GM10266 (cell line): Measurements from ENCODE around the gene JPT1.

Experiments used
- DNase-seq: peaks from one replicate; pipeline ENCODE4 v3.0.0; 2012; ENCODE audit errors: extremely low spot score
- CTCF ChIP-seq: IDR thresholded peaks from 2 replicates; pipeline ENCODE4 v1.5.1; 2012; ENCODE audit warnings: mild to moderate bottlenecking, low read depth; ENCODE audit not compliant: control insufficient read depth, insufficient read depth; ENCODE audit errors: missing control alignments

JPT1 gene

DNA sequence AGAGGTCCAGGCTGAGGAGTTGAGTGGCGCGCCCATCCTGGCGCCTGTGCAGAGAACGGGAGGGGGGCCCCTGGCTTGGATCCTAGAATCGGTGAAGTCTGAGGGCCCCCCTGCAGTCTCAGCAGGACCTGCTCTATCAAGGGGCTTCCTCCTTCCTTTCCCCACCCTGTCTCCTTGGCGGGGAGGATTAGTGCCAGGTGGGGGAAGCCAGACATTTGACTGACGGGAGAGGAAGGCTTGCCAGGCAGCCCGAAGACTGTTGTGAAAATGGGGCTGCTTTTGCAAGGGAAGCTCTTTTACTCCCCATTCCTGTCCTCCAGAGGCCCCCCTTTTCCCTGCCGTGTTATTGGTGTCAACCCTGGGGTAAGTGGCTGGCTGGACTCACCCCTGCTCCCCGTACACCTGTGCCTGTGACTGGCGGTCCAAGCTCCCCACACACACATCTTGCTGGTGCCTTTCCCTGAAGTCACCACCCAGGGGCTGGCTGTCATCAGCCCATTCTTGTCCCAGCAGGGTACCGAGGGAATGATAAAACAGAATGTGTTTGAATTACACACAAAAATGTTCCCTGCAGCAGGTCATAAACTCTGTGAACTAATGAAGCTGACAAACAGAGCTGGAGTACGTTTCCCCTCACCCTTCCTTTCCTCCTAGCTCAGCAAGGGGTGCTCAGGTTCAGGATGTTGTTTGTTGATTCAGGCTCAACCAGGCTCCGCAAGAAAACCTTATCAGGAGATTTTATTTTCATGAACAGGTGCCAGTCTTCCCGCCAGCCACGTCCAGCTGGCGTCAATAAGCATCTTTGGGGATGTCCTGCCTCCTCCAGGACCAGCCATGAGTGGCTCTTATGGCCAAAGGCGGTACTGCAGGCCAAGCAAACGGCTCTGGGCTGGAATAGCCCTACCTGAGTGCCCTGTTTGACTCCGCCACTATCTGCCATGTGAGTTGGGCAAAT is 48.9 kb downstream of the JPT1 start:
- peak; percentile 76 for DNase-seq
- peak; percentile 62 for TF ChIP-seq CTCF

- no peak for TF ChIP-seq CTCF
- DNase-seq = no peak
Measured at GRCh38 chr17:75103601-75104554, 50.4 kb downstream of the JPT1 start.

GRCh38 chr17:75102385-75102821 is 51.9 kb downstream of the JPT1 start:
- TF ChIP-seq CTCF = no peak
- DNase-seq = peak; percentile 73

GRCh38 chr17:75099881-75100595 is 54.3 kb downstream of the JPT1 start:
- no peak for DNase-seq

GRCh38 chr17:75098861-75099260 is 55.5 kb downstream of the JPT1 start:
- no peak for TF ChIP-seq CTCF
- DNase-seq = no peak

More at GRCh38 chr17:75099881-75100595, 54.3 kb downstream of the JPT1 start:
- no peak for TF ChIP-seq CTCF

GRCh38 chr17:75097865-75098264 is 56.4 kb downstream of the JPT1 start:
- TF ChIP-seq CTCF = no peak
- no peak for DNase-seq
